Upper lobe of left lung (tissue), 4 donors: ENCODE results near the gene MYO15B.

Source experiments
- POLR2A ChIP-seq, 4 donors: fragments of 450-650 bp; IDR thresholded peaks; one replicate each; pipeline ENCODE4 v1.5.1; 2016 to 2017; ENCODE audit warnings: antibody characterized with exemption in 4 of 4, mild to moderate bottlenecking in 2 of 4
- TF ChIP-seq, protein P1 (sequence below), 6 experiments: fragments of 450-650 bp in 4 of 6; fragments of 200-600 bp in 2 of 6; sonication (generic) in 2 of 6; IDR thresholded peaks; one replicate each; pipeline ENCODE4 v1.5.1; 2016 to 2019; ENCODE audit warnings: antibody characterized with exemption in 6 of 6

DNA sequence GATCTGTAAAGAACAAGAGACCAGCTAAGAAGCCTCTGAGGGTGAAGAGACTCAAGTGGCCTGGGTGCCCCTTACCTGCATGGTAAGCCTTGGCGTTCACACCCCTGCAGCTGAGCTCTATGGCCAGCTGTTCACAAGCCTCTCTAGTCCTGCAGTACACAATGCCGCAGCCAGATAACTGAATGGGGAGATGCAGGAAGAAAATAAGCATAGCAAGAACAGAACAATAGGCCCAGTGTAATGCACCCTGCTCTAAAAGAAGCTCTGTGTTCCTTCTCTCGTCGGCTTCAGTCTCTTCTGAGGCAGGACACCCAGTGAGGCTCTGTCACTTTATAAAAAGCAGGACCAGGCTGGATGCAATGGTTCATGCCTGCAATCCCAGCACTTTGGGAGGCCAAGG, 73.9 kb downstream of the MYO15B start:
- TF ChIP-seq, protein P1, sequence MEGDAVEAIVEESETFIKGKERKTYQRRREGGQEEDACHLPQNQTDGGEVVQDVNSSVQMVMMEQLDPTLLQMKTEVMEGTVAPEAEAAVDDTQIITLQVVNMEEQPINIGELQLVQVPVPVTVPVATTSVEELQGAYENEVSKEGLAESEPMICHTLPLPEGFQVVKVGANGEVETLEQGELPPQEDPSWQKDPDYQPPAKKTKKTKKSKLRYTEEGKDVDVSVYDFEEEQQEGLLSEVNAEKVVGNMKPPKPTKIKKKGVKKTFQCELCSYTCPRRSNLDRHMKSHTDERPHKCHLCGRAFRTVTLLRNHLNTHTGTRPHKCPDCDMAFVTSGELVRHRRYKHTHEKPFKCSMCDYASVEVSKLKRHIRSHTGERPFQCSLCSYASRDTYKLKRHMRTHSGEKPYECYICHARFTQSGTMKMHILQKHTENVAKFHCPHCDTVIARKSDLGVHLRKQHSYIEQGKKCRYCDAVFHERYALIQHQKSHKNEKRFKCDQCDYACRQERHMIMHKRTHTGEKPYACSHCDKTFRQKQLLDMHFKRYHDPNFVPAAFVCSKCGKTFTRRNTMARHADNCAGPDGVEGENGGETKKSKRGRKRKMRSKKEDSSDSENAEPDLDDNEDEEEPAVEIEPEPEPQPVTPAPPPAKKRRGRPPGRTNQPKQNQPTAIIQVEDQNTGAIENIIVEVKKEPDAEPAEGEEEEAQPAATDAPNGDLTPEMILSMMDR (IDR thresholded peaks at IDR 0.05) = no peak
- no peak for TF ChIP-seq POLR2A (IDR thresholded peaks at IDR 0.05)
